HL-60 (cell line): Measurements from ENCODE around the gene AMZ2.

ENCODE experiments used
- DNase-seq, 2 experiments: peaks; one replicate each; pipeline ENCODE4 v3.0.0-alpha.2; 2010 to 2020; ENCODE audit warnings: low read depth in 1 of 2, low spot score in 1 of 2
- H3K27ac ChIP-seq: fragments of 250-450 bp; sonication (Bioruptor Pico); replicated peaks from 2 replicates; pipeline ENCODE4 v1.5.1; 2020; ENCODE audit warnings: mild to moderate bottlenecking, moderate library complexity
- H3K27me3 ChIP-seq: fragments of 250-450 bp; sonication (Bioruptor Pico); 2 replicates; pipeline ENCODE4 v1.5.1; 2021; ENCODE audit warnings: mild to moderate bottlenecking, moderate library complexity; ENCODE audit not compliant: insufficient read depth, poor library complexity, severe bottlenecking
- H3K4me3 ChIP-seq: replicated peaks from 2 replicates; pipeline ENCODE4 v1.5.1; 2011; ENCODE audit warnings: mild to moderate bottlenecking, control low read depth, low read length; ENCODE audit not compliant: insufficient read depth
- CTCF ChIP-seq: IDR thresholded peaks from one replicate; pipeline ENCODE4 v1.5.1; 2011; ENCODE audit warnings: low read length, control low read depth, inconsistent platforms; ENCODE audit not compliant: insufficient read depth
- GABPA ChIP-seq: IDR thresholded peaks from 2 replicates; pipeline ENCODE4 v1.6.1; 2012; ENCODE audit warnings: low read depth
- POLR2AphosphoS5 ChIP-seq: IDR thresholded peaks from 2 replicates; pipeline ENCODE4 v1.6.1; 2012; ENCODE audit warnings: low read depth
- REST ChIP-seq: IDR thresholded peaks from 2 replicates; pipeline ENCODE4 v1.6.1; 2012; ENCODE audit warnings: low read depth; ENCODE audit not compliant: insufficient replicate concordance
- SPI1 ChIP-seq: IDR thresholded peaks from 2 replicates; pipeline ENCODE4 v1.6.1; 2012; ENCODE audit warnings: low read depth, mild to moderate bottlenecking, borderline replicate concordance

The AMZ2 gene

GRCh38 chr17:68295086-68295485 lies 47.2 kb downstream of the AMZ2 start:
- TF ChIP-seq POLR2AphosphoS5 (no peak), CTCF (no peak), SPI1 (no peak), REST (no peak), GABPA (no peak)
- Histone ChIP-seq H3K4me3 (no peak overlapping the region), H3K27ac (no peak overlapping the region), H3K27me3 (no peaks in the 10 kb centered on the region)
- DNase-seq, result no peak

- peak; percentile 37; the same call in 1 of the 2 replicates for TF ChIP-seq POLR2AphosphoS5
- TF ChIP-seq GABPA, result no peak
- H3K4me3 ChIP-seq, result no peak overlapping the region
- H3K27ac ChIP-seq, result peak overlapping the region; percentile 77
- peak in 1 of 2 experiments; percentile 83 for DNase-seq
- H3K27me3 ChIP-seq, result no peaks in the 10 kb centered on the region
Observed at GRCh38 chr17:68296217-68297191, 48.7 kb downstream of the AMZ2 start.

GRCh38 chr17:68297195-68297594 lies 49.4 kb downstream of the AMZ2 start:
- TF ChIP-seq POLR2AphosphoS5 (no peak), SPI1 (no peak), CTCF (no peak), REST (no peak), GABPA (no peak)
- Histone ChIP-seq H3K27ac (peak overlapping the region; percentile 77), H3K4me3 (no peak overlapping the region), H3K27me3 (no peaks in the 10 kb centered on the region)
- peak in 1 of 2 experiments; percentile 64 for DNase-seq

GRCh38 chr17:68298601-68299000 lies 50.8 kb downstream of the AMZ2 start:
- peak in 1 of 2 experiments; percentile 10 for DNase-seq
- Histone ChIP-seq H3K4me3 (no peak overlapping the region), H3K27ac (peak overlapping the region; percentile 40), H3K27me3 (no peaks in the 10 kb centered on the region)
- no peak for TF ChIP-seq POLR2AphosphoS5
- TF ChIP-seq GABPA, result no peak
- TF ChIP-seq SPI1, result no peak
- no peak for TF ChIP-seq REST
- TF ChIP-seq CTCF, result no peak
